ENCODE results near the gene CDK17.

DNA sequence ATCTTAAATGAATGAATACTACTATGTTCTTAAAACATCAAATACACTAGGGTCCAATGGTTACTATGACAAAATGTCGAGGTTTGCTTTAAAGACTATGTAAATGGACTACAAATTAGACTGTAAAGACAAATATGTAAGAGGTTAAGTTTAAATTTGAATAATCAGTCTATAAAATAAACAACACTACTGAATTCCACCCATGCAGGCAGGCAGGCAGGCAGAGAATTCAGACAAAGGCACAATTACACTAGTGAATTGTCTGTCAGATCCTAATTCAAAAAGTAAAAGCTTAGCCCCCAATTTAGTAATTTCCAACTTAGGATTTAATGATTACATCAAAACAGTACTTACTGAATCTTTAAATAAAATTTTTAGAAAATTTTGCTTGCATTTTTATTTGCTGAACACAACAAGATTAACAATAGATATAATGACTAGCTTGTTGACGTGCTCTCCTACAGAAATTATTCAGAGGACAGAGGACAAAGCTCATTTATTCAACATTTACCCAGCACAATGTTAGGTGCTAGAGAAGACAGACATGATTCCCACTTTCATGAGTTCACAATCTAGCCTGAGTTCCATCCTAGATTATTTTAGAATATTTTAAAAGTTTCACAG, 97.4 kb downstream of the CDK17 start:
- TF ChIP-seq, protein P1, sequence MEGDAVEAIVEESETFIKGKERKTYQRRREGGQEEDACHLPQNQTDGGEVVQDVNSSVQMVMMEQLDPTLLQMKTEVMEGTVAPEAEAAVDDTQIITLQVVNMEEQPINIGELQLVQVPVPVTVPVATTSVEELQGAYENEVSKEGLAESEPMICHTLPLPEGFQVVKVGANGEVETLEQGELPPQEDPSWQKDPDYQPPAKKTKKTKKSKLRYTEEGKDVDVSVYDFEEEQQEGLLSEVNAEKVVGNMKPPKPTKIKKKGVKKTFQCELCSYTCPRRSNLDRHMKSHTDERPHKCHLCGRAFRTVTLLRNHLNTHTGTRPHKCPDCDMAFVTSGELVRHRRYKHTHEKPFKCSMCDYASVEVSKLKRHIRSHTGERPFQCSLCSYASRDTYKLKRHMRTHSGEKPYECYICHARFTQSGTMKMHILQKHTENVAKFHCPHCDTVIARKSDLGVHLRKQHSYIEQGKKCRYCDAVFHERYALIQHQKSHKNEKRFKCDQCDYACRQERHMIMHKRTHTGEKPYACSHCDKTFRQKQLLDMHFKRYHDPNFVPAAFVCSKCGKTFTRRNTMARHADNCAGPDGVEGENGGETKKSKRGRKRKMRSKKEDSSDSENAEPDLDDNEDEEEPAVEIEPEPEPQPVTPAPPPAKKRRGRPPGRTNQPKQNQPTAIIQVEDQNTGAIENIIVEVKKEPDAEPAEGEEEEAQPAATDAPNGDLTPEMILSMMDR (IDR thresholded peaks at IDR 0.05; ENCODE audit: insufficient read depth, low read length, poor library complexity, severe bottlenecking): no peak
- no peak for TF ChIP-seq EZH2phosphoT487 (conservative IDR thresholded peaks at IDR 0.05; ENCODE audit: low read length)
